CMK (cell line): ENCODE results near the gene HSDL1.
A peak's percentile ranks its signal among the peaks of the same experiment; 100 is the strongest.
"Not testable (repeated sequence)": the region's sequence is repeated elsewhere in the genome, so short reads cannot be mapped to it uniquely, and the experiment has no call there.

Experiments used
- DNase-seq: peaks from one replicate; pipeline ENCODE4 v3.0.0-alpha.2; 2010; ENCODE audit warnings: low read depth

The HSDL1 gene

DNA sequence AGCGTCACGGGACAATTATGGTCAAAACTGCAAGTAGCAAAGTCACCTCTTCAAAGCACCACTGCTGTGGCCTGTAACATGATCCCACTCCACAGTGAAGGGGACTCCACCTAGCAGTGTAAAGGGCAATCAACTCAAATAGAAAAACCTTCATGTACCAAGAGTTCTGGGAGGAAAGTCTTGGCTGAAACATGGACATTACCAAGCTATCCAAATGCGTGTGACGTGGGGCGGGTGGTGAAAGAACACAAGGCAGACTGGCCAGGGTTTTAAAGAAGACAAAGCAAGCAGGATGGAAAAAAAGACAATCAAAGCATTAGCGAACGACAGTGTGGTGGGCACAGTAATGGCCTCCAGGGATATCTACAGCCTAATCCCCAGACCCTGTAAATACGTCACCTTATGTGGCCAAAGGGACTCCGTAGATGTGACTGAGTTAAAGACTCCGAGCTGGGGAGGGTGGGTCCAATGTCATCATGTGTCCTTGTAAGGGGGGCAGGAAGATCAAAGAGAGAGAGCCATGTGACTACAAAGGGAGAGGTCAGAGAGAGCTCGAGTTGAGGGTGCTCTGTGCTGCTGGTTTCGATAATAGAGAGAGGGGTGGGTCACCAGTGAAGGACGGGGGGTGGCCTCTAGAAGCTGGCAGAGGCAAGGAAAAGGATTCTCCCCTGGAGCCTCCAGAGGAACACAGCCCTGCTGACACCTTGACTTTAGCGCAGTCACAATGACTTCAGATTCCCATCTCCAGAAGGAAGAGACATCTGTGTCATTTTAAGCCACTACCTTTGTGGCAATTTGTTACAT lies 6.0 kb downstream of the HSDL1 start:
- no peak for DNase-seq

DNA sequence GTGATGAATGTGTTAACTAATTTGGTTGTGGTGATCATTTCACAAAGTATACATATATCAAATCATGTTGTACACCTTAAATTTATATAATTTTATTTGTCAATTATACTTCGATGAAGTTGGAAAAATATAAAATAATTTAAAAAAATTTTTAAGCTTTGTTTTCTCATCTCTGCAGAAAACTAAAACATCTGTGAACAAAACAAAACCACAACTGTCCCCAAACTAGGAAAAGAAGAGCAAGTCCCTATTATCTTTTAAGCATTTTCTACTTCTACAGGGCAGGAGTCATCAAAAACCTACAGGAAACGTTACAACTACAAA lies 6.5 kb downstream of the HSDL1 start:
- no peak for DNase-seq

DNA sequence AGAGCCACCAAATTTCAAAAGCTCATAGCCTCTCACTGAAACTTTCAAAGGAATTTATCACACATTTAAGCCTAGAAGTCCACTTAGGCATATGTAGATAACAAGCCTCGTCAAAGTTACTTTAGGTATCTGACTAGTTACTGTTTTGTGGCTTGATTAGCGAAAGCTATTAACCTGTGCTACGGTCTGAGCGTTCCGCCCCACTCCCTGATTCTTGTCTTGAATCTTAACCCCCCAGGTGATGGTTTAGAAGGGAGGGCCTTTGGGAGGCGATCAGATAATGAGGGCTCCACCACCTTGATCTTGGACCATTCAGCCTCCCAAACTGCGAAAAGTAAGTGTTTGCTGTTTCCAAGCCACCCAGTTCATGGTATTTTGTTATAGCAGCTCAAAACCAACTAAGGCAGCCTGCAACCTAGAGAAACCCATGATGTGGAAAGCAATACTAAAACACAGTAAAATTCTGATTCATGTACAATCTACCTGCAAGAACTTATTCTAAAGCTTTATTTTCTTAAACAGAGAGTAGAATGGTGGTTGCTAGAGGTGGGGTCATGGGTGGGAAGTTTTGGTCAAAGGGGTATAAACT lies 7.1 kb downstream of the HSDL1 start:
- no peak for DNase-seq

DNA sequence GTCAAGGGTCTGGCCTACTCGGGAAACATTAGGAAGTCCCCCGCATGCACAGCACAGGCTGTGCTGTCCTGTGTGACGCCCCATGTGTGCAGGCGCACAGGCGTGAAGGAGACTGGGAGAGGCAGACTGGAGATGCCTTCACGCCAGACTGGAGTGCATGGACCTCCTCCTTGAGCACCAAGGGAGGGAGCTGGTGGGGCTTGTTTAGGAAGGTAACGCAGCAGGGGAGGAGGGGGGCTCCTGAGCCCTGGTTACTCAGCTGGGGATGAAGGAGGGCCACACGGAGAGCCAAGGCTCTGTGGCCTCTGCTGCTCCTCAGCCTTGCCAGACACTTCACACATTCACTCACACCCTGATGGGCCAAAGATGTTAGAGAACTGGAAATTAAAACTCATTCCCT lies 7.7 kb downstream of the HSDL1 start:
- DNase-seq: no peak

DNA sequence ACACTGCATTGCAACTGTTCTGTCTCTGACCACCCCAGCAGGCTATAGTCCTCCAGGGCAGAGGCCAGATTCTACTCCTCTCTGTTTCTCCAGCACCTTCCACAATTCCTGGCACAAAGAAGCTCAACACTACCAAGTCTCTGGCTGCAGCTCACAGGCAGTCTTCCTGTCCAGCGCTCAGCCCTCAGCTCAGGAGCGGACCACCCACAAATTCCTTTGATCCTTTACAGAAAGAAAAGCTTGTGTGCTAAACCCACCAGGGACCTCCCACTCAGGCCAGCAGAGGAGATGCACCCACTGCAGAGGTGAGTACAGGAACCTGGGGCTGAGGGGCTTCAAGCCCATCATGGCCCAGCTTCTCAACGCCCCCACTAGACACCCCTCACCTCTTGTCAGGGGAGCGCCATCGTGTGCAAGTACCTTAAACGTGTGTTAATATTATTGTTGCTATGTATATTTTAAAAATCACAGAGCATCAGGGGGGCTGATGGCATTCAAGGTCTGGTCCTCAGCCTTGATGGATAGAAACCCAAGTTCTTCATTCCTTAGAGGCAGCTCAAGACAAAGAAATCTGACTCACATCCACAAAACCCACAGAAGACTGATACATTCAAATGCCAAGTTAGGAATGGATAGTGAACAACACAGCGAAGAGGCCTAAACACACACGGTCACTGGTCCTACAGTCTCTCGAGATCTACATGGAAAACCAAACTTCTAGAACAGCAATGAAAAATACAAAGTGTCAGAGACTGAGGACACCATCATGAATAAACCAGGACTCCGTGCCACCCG lies 8.4 kb downstream of the HSDL1 start:
- no peak for DNase-seq

DNA sequence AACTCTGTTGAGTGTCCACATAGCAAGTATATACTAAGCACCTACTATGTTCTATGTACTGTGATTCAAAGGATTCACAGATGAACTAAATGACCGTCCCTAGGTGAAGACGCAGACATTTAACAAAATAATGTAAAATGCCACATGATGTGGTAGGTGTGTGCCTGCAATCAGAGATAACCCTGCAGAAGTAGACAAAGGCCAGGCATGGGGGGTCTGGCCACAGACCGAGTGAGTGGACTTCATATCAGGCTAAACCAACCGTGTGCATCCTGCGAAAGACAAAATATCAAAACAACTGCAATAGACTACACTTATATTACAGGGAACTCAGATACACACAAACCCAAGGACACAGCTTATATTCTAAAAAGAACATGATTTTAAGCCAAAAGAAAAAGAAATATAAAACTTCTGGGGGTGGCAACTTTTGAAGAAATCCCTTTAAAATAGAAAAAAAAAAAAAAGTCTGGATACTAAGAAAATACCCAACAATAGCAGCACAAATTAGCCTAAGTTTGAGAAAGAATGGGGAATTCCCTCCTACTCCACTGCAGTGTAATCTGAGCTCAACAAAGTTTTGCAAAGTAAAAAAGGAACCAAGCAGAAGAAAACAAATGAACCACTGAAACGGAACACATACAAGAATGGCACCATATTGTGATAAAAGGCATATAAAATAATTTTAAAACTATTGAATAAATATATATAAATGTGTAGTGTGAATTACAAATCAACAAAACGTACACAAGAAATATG lies 12.3 kb downstream of the HSDL1 start:
- no peak for DNase-seq

DNA sequence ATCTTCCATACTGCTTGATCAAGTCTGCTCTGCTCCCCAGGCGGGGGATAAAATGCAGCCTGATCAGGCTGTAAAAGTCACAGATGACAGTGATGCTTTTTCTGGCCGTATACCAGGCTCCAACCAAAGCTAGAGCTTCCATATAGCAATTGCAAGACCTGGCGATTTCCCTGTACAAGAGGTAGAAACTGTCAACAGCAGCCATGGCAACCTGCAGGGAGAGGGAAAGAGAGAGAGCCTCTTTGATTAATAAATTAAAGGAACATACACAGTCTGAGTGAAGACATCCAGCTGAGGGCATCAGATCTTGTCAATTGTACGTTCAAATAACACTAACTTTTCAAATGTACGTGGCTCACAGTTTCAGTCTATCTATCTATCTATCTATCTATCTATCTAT lies 13.9 kb downstream of the HSDL1 start:
- no peak for DNase-seq

DNA sequence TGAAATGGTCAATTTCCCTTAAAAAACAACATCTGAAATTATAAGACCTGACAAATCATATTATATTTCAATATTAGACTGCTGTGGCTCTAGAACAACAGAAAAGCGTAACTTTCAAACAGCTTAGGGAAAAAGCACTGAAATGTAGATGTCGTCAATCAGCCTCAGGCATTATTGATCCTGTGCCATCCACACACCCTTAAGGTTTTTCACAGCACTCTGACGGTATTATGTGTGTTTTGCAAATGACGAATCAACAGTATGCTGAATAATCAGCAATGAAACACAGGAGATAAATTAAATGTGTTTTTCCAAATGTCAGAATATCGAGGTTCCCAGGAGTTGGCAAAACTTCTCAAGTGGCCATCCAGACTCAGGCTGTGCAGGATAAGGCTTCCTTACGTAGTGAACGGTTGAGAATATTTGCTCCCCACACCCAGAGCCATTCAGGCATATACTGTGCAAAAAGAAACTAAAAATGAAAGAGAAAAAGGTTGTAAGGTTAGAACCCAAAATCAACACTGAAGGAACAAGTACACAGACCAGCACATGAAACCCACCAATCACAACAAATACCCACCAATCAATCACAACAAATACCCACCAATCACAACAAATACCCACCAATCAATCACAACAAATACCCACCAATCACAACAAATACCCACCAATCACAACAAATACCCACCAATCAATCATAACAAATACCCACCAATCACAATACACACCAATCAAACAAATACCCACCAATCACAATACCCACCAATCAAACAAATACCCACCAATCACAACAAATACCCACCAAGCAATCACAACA lies 20.5 kb downstream of the HSDL1 start:
- DNase-seq: no peak

DNA sequence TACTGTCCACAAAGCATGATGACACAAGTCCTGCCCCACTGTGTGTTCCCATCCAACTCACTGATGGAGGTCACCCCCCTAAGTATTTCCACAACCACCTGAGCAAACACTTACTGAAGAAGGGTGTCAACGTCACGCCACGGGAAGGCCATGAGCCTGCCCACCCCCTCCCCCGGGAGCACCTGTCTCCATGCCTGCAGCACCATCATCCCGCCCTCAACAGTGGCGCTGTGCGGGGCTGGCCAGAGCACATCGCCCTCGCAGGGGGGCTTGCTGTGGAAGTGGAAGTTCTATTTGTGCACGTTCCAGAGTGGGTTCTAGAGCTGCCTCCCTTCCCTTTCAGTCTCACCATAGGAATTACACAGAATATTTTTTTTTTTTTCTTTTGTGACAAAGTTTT lies 24.0 kb downstream of the HSDL1 start:
- DNase-seq: no peak

DNA sequence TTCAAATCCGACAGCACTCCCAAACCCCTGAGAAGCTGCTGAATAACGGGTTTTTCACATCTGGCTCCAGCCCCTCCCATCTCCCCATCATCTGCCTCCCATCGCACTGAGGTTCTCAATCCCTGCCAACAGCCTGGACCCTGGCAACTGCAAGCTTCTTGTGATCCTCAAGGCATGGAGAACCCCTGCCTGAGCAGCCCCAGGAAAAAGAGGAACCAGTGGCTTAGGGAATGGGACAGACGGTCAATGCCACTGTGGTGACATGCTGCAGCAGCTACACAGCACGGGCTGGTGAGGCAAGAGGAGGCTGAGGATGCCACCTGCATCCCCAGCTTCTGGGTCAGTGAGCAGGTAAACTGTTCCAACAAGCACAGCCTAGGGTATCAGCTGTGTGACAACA lies 25.0 kb downstream of the HSDL1 start:
- no peak for DNase-seq

DNA sequence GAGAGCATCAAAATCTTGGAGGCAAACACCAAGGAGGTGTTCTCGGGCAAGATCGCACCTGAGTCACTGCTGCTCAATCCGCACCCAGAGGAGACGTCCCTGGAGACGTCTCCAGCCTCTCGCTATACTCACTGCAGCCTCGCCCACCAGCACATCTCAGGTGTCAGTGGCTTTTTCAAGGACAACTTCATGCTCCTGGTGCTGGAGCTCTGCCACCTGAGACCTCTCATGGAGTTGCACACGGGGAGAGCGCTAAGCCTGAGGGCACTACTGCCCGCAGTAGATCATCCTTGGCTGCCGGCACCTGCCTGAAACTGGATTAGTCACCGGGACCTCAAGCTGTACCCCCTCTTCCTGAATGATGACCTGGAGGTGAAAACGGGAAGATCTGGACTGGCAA lies 25.6 kb downstream of the HSDL1 start:
- DNase-seq: no peak

DNA sequence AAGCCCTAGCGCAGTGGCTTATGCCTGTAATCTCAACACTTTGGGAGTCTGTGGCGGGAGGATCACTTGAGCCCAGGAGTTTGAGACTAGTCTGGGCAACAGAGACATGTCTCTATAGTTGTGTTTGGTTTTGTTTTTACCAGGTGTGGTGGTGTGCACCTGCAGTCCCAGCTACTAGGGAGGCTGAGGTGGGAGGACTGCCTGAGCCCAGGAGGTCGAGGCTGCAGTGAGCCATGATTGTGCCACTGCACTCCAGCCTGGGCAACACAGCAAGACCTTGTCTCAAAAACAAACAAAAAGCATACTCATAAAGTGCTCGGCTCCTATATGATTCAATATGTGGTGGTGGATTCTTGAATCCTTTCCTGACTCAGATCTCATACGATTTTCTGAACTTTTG lies 26.7 kb downstream of the HSDL1 start:
- DNase-seq: not testable (repeated sequence)

DNA sequence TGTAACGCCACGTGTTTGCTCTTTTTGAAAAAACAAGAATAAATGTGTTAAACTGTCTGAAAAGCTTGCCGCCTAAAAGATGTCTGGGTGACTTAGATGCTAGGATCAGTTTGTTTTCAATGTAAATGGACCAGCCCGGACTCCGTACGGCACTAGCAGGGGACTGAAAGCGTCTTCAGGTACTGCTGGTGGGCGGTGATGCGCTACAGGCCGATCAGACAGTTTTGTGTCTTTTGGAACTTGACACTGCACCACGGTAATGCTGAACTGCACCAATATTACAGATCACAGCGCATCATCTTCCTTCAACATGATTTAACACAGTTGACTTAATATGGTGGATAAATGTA lies 27.5 kb downstream of the HSDL1 start:
- DNase-seq: peak; percentile 20

DNA sequence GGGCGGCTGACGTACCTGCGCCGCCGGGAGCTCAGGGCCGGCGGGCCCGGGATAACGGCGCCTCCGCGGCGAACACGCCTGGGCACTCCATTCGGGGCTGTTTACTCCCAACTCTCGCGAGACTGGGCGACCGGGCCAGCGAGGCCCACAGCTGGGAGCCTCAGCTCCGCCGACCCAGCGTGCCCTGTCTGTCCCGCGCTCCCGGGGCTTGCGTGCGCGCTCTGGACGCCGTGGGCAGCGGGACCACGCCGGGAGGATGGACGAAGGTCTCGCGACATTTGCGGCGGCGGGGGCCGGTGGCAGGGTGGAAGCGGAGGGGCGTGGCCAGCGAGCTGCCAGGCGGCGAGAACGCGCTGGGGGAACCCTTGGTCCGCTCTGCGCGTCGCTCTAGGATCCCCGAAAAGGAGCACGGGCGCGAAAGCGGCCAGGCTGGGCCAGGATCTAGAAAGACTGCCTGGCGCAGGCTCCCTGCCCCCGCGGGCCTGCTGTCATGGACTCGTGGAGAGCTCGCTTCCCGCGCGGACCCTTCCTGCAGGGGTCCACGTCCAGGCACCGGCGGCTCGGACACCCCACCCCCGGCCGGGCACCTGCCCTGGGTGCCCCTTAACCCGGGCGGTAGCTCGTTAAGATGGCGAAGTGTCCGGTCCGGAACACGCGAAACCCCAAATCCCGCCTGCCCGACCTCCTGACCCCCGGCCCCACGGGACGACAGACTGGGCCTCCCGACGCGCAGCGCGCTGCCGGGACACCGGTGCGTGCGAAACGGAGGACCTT lies 28.1 kb downstream of the HSDL1 start, which contains the start of gene MBTPS1:
Gene MBTPS1 (minus strand): TSS at position 223 of the 774 bp plus-strand sequence. CDS start 15,159 bp downstream, outside the sequence.
- peak; percentile 95 for DNase-seq

DNA sequence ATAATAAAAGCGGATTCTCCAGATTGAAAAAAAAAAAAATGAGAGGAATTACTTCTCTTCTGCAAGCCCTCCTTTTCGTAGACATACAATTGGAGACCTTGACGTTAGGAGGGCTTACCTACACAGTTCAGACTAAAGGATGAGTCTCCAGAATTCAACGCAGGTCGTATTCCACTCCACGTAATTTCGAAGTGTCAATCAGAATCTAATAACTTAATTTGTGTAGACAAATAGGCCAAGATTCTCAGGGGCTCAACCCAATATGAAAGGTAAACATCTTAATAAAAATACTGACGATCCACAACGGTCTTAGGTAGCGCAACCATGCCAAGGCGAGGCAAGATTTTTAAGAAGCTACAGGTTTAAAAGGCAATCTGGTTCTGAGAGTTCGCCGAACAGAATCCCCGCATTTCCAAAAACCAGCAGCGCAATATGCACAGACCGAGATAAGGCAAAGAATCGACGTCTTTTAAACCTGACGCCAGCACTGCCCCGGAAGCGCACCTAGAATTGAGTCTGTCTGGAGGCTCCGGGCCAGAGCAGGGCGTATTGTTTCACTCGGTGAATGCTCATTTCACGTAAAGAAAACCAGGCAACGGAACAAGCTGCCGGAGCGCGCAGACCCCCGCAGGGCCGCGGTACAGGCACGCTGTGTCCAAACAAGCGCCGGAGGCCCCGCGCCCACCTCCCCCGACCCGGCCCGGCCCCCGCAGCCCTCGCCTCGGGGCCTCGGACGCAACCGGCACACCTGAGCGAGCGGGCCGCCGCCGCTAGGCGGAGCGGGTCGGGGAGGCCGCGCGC lies 28.9 kb downstream of the HSDL1 start:
- DNase-seq: peak; percentile 20

DNA sequence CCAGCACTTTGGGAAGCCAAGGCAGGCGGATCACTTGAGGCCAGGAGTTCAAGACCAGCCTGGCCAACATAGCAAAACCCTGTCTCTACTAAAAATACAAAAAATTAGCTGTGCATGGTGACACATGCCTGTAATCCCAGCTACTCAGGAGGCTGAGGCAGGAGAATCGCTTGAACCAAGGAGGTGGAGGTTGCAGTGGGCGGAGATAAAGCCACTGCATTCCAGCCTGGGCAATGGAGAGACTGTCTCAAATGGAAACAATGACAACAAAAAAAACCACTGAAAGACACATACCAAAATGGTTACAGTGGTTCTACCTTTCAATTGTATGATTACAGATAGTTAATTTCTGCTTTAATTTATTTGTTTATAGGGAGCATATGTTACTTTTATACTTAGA lies 33.0 kb downstream of the HSDL1 start:
- DNase-seq: not testable (repeated sequence)

DNA sequence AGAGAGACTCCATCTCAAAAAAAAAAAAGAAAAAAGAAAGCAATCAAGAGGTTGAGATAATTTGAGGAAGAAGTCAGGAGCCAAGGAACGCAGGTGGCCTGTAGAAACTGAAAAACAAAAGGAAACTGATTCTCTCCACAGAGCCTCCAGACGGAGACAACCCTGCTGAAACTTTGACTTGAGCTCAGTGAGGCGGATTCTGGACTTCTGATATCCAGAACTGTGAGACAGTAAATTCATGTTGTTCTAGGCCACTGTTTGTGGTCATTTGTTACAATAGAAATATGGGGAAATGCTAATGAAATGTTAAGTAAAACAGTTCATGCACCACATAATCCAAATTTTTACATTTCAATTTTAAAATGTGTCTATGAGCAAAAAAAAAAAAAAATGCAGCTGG lies 33.5 kb downstream of the HSDL1 start:
- no peak for DNase-seq

DNA sequence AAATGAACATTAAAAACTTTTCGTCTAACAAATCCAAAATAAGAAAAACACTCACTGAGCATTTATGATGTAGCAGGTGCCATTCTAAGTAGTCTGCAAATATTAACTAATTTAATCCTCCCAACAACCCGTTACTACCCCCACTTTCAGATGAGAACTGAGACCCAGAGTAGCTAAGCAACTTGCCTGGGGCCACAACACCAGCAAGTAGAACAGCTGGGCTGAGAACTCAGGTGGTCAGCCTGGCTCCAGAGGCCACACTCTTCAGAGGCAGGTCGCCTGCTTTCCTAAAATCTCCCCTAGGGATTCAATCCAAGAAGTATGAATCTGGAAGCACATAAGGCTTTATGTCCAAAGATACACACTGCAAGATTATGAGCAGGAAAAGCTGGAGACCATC lies 34.5 kb downstream of the HSDL1 start:
- no peak for DNase-seq

DNA sequence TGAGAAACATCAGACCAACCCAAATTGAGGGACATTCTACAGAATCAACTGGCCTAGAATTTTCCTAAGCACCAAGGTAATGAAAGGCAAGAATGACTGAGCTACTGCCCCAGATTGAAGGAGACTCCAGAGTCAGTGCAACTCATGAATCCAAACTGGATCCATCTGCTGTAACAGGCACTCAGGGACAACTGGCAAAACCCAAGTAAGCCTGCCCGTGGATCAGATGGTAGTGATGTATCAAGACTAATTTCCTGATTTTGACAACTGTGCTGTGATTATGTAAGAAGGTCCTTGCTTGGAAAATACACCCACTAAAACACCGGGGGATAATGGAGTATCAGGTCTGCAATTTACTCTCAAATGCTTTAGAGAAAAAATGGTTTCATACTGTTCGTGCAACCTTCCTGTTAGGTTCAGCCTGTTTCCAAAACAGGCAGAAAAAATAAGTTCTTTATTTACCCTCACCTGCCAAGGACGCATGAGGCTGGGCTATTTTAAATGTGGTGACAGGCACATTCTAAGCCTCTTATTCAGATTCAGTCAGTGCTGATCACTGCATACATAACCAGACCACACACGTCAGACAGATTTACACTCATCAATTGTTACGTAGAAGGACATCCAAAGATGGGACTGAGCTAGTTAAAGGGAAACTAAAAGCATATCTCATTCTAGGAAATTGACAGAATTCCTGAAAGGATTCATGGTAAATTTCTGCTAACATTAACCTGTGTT lies 35.2 kb downstream of the HSDL1 start:
- no peak for DNase-seq
